Stimulated activated CD8-positive, alpha-beta memory T cell treated with anti-CD3 and anti-CD28 coated beads, Interleukin-4, amount 100 ng/mL, for 1 hour (primary cell): ENCODE results near the gene OTOP1.
A peak's percentile ranks its signal among the peaks of the same experiment; 100 is the strongest.
"Not testable (repeated sequence)": the region's sequence is repeated elsewhere in the genome, so short reads cannot be mapped to it uniquely, and the experiment has no call there.

ENCODE experiments used
- DNase-seq, 2 donors: peaks; one replicate each; pipeline ENCODE4 v3.0.0-alpha.2; 2020; ENCODE audit warnings: low read depth in 2 of 2, low spot score in 1 of 2

OTOP1 gene, protein sequence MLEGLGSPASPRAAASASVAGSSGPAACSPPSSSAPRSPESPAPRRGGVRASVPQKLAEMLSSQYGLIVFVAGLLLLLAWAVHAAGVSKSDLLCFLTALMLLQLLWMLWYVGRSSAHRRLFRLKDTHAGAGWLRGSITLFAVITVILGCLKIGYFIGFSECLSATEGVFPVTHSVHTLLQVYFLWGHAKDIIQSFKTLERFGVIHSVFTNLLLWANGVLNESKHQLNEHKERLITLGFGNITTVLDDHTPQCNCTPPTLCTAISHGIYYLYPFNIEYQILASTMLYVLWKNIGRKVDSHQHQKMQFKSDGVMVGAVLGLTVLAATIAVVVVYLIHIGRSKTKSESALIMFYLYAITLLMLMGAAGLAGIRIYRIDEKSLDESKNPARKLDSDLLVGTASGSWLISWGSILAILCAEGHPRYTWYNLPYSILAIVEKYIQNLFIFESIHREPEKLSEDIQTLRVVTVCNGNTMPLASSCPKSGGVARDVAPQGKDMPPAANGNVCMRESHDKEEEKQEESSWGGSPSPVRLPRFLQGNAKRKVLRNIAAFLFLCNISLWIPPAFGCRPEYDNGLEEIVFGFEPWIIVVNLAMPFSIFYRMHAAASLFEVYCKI

DNA sequence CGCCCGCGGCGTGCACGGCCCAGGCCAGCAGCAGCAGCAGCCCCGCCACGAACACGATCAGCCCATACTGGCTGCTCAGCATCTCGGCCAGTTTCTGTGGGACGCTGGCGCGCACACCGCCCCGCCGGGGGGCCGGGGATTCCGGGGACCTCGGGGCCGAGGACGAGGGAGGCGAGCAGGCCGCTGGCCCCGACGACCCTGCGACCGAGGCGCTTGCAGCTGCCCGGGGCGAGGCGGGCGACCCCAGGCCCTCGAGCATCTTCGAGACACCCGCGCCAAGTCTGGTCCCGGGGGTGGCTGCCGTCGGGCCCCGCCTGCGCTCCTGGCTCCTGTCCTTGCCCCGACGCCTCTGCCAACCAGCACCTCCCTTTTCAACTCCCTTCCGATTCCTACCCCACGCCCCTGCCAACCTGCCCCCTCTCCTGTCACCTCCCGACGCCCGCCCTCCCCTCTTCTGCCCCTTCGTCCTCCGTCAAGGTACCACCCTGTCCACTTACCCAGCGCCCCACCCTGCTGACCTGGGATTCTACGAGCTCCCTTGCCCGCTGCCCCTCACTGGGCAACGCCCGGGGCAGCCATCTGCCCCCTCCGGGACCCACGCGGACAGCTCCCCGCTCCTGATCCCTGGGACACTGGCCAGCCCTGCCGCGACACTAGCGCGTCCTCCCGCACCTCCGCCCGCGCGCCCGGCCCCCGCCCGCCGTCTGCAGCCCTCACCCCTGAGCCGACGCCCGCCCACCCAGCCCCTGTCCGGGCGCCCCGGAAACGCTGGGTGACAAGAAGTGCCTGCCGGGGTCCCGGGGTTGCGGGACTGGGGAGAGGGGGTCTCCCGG, at the start of gene OTOP1:
OTOP1 (minus strand) TSS at position 324 of the 833 bp plus-strand sequence; CDS start at position 259, 65 bp downstream.
- DNase-seq: no peak

DNA sequence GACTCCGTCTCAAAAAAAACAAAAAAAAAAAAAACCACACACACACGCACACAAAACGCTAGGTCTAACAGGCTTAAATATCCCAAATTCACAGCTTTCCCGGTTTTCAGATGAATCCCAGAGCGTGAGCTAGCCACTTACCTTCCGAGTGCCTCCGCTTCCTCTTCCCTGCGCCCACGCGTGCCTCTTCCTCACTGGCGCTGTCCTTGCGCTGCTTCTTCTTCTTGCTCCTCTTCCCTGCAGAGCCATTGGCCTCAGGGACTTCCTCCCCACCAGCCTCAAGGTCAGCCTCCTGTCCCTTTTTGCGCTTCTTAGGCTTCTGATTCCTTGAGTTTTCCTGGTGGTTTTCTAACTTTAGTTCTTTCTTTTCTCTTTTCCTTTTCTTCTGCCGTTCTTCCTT, 47.5 kb upstream of the OTOP1 start:
- no peak for DNase-seq

DNA sequence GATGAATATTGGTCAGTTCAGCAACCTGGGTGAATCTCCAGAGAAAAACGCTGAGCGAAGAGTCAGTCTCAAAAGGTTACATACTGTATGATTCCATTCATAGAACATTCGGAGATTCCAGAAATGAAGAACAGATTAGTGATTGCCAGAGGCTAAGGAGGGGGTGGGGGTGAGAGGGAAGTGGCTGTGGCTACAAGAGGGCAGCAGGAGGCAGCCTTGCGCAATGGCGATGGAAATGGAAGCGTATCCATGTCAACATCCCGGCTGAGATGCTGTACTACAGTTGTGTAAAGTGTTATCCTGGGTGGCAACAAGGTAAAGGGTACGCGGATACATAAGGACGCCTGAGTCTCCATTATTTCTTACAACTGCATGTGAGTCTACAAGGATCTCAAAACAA, 45.2 kb upstream of the OTOP1 start:
- no peak for DNase-seq

DNA sequence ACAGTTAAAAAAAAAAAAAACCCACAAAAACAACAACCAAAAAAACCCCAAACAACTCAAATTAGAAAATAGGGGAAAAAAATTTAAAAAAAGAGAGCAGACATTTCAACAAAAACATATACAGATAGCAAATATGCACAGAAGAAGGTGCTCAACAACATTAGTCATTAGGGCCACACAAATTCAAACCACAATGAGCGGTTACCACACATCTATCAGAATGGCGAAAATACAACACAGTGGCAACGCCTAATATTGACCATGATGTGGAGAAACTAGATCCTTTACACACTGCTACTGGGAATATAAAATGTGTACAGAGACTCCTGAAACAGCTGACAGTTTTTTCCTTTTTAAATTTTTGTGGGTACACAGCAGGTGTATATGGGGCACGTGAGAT, 43.8 kb upstream of the OTOP1 start:
- no peak for DNase-seq

DNA sequence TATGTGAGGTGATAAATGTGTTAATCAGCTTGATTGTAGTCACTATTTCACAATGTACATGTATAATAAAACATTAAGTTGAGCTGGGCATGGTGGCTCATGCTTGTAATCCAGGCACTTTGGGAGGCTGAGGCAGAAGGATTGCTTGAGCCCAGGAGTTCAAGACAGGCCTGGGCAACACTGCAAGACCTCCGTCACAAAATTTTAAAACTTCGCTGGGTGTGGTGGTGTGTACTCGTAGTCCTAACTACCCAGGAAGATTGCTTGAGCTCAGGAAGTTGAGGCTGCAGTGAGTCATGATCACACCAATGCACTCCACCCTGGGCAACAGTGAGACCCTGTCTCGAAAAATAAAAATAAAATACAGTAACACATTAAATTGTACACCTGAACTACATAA, 43.1 kb upstream of the OTOP1 start:
- DNase-seq: no peak

DNA sequence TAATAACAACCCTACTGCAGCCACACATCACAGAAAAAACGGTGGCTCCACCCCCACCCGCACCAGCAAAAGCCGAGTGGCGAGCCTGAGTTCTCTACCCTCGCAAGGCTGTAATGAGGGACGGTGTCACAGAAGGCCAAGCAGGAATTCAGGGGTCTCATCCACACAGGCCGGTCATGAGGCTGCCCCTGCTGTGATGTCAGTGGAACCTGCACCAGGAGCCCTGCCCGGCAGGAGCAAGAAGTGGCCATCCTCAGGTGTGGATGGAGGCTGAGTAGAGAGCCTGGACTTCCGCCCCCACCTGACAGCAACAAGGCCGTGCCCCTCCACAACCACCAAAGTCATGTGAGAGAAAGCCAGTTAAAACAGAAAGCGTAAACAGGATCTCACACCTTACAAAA, 42.6 kb upstream of the OTOP1 start:
- no peak for DNase-seq

DNA sequence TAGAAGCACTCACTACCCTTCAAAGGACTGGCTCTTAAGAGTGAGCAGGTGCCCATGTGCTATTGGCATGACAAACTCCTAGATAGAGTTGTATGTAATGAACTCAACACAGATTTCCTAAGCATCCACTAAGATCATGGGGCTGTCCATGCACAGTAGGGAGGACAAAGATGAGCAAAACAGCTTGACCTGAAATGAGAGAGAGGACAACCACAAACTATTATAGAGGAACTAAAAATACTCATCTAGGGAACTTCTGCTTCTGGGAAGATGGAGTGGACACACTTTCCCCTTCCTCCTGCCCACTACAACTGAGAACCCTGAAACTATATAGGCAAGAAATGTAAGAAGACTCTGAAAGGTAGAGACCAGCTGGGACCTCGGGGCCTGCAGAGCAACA, 42.0 kb upstream of the OTOP1 start:
- no peak for DNase-seq

DNA sequence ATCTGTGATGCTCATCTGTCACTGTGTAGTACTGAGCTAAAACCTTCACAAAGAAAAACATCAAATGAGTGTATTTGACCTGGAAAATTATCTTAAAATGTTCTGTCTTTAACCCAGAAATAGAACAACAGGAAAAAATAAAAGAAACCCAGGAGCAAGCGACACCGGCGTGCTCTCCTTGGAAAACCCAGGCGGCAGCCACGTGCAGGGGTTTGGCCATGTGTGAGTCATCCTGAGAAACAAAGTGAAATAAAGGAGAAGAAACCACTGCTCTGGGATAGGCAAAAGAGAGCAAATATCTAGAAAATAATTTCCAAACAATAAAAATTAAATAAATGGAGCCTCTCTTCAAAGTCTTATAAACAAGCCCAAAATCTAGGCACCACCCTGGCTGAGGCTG, 41.3 kb upstream of the OTOP1 start:
- DNase-seq: no peak

DNA sequence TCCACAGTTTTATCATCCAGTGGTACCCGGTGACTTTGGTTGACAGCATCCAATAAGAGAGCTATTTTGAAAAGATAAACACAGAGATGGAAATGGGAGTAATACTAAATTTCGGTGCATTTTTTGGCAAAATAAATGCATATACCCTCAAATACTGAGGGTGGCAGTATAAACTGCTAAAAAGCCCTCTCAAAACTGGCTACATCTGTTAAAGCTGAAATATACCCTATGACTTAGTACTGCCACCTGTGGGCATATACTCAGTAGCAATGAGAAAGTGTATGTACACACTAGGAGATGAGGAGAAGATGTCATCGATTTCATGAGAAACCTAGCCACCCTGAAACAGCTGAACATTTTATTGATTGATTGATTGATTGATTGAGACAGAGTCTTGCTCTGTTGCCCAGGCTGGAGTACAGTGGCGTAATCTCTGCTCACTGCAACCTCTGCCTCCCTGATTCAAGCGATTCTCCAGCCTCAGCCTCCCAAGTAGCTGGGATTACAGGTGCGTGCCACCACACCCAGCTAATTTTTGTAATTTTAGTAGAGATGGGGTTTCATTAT, 33.5 kb upstream of the OTOP1 start:
- no peak for DNase-seq

DNA sequence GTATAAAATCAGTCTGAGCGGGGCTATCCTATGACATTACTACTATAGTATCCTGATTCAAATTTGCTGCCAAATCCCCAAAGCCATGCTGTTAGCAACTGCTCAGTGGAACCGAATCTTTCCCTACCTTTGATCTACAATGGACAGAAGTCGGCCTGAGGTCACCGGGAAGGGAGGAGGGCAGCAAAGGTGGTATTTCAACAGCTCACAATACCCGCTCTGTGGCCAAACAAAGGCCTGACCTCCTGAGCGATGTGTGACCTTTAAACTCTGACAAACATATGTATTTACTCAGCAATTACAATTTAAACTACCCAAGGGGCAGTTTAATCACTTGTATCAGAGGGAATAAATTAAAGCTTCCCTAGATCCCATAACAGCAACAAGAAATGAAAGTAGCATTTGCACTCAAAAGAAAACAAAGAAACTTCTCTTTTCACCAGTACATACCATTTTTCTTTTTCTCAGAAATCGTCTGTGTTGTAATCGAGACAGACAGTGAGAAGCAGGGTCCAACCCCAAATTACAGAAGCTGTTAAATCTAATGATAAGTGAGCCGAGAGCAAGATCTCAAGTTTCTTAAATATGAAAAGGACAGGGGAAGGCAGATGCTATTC, 32.9 kb upstream of the OTOP1 start:
- no peak for DNase-seq

DNA sequence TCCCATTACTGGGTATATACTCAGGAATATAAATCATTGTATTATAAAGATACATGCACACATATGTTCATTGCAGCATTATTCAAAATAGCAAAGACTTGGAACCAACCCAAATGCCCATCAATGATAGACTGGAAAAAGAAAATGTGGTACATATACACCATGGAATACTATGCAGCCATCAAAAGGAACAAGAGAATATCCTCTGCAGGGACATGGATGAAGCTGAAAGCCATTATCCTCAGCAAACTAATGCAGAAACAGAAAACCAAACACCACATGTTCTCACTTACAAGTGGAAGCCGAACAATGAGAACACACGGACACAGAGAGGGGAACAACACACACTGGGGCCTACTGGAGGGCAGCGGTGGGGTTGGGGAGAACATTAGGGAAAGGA, 31.0 kb upstream of the OTOP1 start:
- not testable (repeated sequence) for DNase-seq

DNA sequence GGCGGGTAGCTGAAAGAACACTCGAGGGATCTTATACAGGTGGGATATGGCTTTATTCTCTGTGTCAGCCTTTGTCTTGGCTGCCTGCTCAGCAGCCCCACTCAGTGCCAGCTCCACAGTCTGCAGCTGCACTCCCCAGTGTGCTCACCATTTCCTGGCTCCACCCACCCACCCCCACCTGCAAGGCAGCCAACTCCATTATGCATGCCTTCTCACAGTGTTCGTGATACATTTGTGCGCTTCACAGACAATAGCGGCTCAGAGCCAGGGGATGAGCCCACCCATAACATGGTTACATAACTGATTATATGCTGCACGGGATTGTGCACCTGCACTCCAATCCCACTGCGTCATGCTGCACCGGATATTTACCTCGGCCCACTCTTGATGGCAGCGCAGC, 30.1 kb upstream of the OTOP1 start:
- DNase-seq: no peak

DNA sequence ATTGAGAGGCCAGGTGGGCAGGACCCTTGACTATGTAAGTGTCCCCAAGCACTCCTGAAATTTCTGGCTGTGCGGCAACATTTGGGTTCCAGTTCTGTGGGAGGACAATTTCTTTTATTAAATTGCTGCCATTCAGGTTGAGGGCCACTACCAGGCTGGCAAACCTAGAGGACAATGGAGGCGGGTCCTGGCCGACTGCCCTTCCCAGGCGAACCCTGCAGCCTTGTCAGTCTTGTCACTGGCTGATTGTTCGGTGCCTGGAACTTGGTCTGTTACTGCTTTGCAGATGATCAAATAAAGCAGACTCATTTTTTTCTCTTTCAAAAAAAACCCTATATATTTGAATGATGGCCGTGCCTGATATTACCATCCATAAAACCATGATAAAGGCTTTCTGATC, 27.9 kb upstream of the OTOP1 start:
- DNase-seq: no peak

DNA sequence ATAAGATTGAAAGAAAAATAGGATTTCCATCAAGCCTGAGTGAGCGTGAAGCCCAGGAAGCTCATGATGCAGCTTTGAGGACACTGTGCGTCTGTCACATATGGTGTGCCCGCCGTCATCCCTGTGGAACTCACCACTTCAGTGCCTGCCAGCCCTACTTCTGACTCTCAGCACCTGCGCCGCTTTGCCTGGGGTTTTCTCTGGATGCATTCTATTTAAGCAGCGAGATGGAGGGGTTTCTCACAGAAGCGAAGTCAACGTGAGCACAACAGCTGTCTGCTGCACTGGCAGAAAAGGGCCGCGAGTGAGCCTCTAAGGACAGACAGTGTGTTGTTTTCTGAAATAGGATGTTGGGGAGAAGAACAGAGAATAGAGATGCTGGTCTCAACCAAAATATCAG, 27.5 kb upstream of the OTOP1 start:
- no peak for DNase-seq

DNA sequence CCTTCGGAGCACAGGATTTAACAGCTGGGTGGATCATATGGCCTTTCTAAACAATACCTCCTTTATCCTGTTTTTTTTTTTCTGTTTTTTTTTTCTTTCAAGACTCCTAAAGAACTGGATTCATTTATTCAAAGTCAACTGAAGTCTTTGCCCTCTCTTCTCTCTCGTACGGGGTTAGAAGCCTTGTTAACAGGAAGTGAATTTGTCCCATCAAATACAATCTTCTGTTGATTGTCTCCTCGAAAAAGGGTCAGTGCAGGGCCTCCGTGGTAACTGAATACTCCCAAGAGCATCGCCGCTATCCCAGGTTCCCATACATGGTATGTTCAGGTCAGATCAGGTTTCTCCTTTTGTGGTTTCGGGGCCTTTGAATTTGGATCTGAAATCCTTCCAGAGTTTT, 23.1 kb upstream of the OTOP1 start:
- DNase-seq: no peak

DNA sequence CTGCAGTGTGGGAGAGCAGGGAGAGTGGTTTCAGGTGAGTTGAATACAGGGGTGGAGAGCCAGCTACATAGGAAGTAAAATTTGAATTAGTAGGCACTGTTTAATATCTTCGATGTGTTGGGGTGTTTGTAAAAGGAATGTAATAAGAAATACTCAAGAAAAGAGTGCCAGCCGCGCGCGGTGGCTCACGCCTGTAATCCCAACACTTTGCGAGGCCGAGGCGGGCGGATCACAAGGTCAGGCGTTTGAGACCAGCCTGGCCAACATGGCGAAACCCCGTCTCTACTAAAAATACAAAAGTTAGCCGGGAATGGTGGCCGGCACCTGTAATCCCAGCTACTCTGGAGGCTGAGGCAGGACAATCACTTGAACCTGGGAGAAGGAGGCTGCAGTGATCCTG, 22.6 kb upstream of the OTOP1 start:
- not testable (repeated sequence) for DNase-seq

DNA sequence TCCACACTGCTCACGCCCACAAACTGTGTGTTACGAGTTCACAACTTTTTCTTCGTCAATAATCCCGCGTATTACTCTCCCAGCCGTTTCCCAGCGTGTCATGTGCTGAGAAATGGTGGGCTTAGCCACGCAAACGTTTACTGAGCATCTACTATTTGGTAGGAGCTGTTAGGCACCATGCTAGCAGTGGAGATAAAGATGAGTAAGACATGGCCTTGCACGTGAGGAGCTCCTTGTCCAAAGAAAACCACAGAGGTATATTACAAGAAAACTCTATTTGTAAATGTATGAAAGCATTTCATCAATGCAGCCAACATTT, 22.1 kb upstream of the OTOP1 start:
- no peak for DNase-seq

DNA sequence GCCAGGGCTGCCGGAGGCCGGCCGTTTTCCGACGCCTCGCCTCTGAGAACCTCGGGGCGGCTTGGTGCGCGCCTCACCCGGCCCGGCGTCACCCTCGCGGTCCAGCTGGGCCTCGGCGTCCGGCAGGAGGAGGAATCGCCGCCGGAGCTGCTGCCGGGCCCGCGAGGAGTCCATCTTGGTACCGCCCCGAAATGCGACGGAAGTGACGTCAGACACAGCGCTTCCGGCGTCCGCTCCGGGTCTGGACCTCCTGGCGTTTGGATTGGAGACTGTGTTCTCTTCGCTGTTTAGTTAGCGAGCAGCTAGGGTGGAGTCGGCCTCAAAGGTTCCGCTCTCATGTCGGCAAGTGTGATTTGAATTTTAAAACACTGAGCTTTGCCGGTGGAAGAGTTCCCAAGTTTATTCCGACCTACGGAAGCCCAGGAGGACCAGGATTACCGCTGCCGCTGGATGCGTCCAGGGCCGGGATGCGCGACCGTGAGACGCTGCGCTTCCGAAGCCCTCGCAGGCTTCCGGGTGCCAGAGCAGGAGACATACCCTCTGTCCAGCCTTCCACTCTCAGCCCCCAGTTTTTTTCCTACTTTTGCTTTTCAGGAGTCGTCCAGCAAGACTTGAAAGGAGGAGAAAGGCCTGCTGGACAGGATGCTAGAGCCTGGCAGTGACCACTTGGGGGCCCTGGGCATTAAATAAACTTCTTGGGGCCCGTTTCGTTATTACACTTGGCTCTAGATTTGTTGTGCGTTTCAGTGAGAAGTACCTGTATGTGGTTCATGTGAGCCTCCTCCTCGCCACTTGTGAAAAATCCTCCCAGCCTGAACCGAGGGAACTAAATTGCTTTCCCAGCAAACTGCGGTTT, 21.5 kb upstream of the OTOP1 start, which contains the start of gene TMEM128:
TMEM128 (minus strand) TSS at position 195 of the 856 bp plus-strand sequence; CDS start at position 174, 21 bp downstream.
- DNase-seq: peak; percentile 86 to 87

DNA sequence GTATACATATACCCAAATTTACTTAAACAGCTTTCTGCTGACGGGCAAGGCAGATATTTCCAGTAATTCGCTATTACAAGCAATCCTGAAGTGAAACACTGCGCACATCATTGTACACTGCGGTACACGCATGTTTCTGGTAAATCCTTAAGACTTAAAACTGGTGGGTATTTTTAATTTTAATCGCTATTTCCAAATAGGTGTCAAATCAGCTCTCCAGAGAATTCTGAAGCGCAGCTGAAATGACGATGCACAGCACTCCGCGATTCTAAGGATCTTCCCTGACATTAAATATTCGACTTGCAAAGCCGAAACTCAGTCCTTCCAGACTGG, 20.9 kb upstream of the OTOP1 start:
- no peak for DNase-seq

DNA sequence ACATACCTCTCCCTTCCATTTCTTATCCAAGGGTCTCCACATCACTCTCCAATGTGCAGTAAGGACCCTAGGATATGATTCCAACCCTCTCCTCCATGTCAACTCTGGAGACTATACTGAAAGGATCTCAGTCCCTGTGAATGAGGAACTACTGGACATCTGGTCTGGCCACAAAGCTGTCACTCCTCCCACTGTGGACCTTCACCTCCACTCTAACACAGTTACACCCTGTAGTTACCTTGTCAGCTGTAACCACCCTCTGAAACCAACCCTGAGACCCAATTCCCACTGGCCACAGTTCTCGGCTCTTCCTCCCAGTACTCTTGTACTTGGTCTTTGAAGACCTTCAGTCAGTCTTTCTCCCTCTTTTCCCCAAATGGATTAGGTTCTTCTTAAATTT, 18.4 kb upstream of the OTOP1 start:
- no peak for DNase-seq
